Measurements from ENCODE around the gene MYO1D. TPM values are rescaled to one million over a fixed set of nuclear protein-coding genes. Genes with fewer than 3 reads are reported as not detected.

The MYO1D gene
- total and polyA plus RNA-seq, 2 donors (not counting 3 experiments of a cell fraction or from before 2014, with no cell fraction given) = 37.8 to 85.5 TPM

DNA sequence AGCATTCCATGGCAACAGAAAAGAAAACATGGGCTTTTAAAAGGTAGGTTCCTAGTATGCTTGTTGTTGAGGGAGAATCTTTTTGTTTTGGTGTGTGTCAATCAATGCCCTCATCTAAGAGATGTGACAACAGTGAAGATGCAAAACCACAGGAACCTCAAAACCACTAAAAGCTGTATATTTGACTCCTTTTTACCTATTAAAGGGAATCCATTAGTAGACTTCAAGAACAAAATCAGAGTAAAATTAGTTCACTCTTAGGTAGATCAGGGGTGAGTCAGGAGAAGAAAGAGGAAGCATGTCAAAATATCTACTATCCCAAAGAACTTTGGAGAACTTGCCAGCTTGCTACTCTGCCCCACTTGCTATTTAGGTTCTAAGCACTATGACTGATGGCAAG lies 301.1 kb downstream of the MYO1D start:
- Histone ChIP-seq H3K79me2 (ENCODE audit: control insufficient read depth, insufficient read depth, low read length) (no peaks in the 10 kb centered on the region), H3K4me2 (ENCODE audit: insufficient read depth, low read length) (no peak overlapping the region), H2AFZ (ENCODE audit: low read depth, low read length) (no peak overlapping the region), H4K20me1 (replicated peaks; ENCODE audit: control insufficient read depth, extremely low read depth, insufficient read depth, low read length) (no peaks in the 10 kb centered on the region), H3K9me1 (replicated peaks; ENCODE audit: control insufficient read depth, extremely low read depth, insufficient read depth, low read length) (no peaks in the 10 kb centered on the region), H3K27me3 (ENCODE audit: control insufficient read depth in 2 of 2, insufficient read depth in 2 of 2, low read length in 2 of 2) (no peaks in the 10 kb centered on the region), H3K9ac (replicated peaks; ENCODE audit: extremely low read depth, insufficient read depth, low read length) (no peak overlapping the region), H3K4me1 (ENCODE audit: control insufficient read depth, extremely low read depth, insufficient read depth, low read length) (no peaks in the 10 kb centered on the region), H3K4me3 (replicated peaks in 1 of 3; ENCODE audit: insufficient read depth in 1 of 3, low read depth in 1 of 3, low read length in 3 of 3) (no peak overlapping the region), H3K36me3 (ENCODE audit: control insufficient read depth in 2 of 2, extremely low read depth in 1 of 2, insufficient read depth in 2 of 2, low read length in 2 of 2) (no peaks in the 10 kb centered on the region), H3K9me3 (replicated peaks; ENCODE audit: control insufficient read depth, insufficient read depth, low read length) (no peaks in the 10 kb centered on the region), H3K27ac (ENCODE audit: insufficient read depth, low read depth, low read length) (no peak overlapping the region)
- dilution Hi-C loops (cut with MboI; ENCODE audit: extremely low pct_ligation_motif_present, low sequenced_read_pairs) (no loop called here), intact Hi-C loops (cut with micrococcal nuclease) (no loop called here)
- no TSS peak for BruUV-seq (replicated peaks)
- FAIRE-seq = no peak
- CTCF ChIA-PET = no interaction called here
- no peak for TF ChIP-seq GATA2 (IDR thresholded peaks at IDR 0.05; ENCODE audit: insufficient read depth, insufficient read length, low read depth, low read length)
- TF ChIP-seq POLR2A (IDR thresholded peaks at IDR 0.05; ENCODE audit: low read depth, low read length) = no peak
- no peak for TF ChIP-seq FOS (IDR thresholded peaks at IDR 0.05; ENCODE audit: borderline replicate concordance, insufficient read depth, low read length)
- no peak for TF ChIP-seq JUN (IDR thresholded peaks at IDR 0.05; ENCODE audit: borderline replicate concordance, insufficient read depth, insufficient read length, low read depth)
- no peak for TF ChIP-seq EZH2 (IDR thresholded peaks at IDR 0.05; ENCODE audit: borderline replicate concordance, low read depth, low read length, severe bottlenecking)
- TF ChIP-seq POLR2AphosphoS5 (IDR thresholded peaks at IDR 0.05; ENCODE audit: insufficient read depth, low read depth, low read length) = no peak
- TF ChIP-seq, protein P1, sequence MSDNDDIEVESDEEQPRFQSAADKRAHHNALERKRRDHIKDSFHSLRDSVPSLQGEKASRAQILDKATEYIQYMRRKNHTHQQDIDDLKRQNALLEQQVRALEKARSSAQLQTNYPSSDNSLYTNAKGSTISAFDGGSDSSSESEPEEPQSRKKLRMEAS (IDR thresholded peaks at IDR 0.05; ENCODE audit: insufficient read depth, insufficient read length) = no peak
- no peak for TF ChIP-seq MYC (IDR thresholded peaks at IDR 0.05; ENCODE audit: low read depth, low read length)
- TF ChIP-seq, protein P2, sequence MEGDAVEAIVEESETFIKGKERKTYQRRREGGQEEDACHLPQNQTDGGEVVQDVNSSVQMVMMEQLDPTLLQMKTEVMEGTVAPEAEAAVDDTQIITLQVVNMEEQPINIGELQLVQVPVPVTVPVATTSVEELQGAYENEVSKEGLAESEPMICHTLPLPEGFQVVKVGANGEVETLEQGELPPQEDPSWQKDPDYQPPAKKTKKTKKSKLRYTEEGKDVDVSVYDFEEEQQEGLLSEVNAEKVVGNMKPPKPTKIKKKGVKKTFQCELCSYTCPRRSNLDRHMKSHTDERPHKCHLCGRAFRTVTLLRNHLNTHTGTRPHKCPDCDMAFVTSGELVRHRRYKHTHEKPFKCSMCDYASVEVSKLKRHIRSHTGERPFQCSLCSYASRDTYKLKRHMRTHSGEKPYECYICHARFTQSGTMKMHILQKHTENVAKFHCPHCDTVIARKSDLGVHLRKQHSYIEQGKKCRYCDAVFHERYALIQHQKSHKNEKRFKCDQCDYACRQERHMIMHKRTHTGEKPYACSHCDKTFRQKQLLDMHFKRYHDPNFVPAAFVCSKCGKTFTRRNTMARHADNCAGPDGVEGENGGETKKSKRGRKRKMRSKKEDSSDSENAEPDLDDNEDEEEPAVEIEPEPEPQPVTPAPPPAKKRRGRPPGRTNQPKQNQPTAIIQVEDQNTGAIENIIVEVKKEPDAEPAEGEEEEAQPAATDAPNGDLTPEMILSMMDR (IDR thresholded peaks at IDR 0.05; ENCODE audit: extremely low read depth in 1 of 2, insufficient read depth in 1 of 2, low read depth in 1 of 2, low read length in 2 of 2) = no peak
- no peak for DNase-seq (ENCODE audit: low read depth, low spot score)
- POLR2A ChIA-PET = no interaction called here
